ENCODE measurements around the gene IGF1.
A peak's percentile ranks its signal among the peaks of the same experiment; 100 is the strongest.

IGF1 gene

GRCh38 chr12:102507301-102507700 is 26.9 kb upstream of the IGF1 start:
- H3K9me3 Mint-ChIP-seq (ENCODE audit: low read depth) = peaks cover 4% of the 10 kb centered on the region
- H3K27me3 Mint-ChIP-seq = no peaks in the 10 kb centered on the region
- no peaks in the 10 kb centered on the region for H3K36me3 Mint-ChIP-seq
- no peak overlapping the region for H3K4me3 Mint-ChIP-seq
- H3K4me1 Mint-ChIP-seq (ENCODE audit: low read depth) = no peaks in the 10 kb centered on the region
- no peak overlapping the region for H3K27ac Mint-ChIP-seq

- H3K4me1 Mint-ChIP-seq (ENCODE audit: low read depth) = no peaks in the 10 kb centered on the region
- H3K27me3 Mint-ChIP-seq = peaks cover 4% of the 10 kb centered on the region
- H3K4me3 Mint-ChIP-seq = no peak overlapping the region
- H3K36me3 Mint-ChIP-seq = no peaks in the 10 kb centered on the region
- H3K9me3 Mint-ChIP-seq (ENCODE audit: low read depth) = peaks cover 4% of the 10 kb centered on the region
- H3K27ac Mint-ChIP-seq = no peak overlapping the region
Measured at GRCh38 chr12:102504871-102505270, 24.5 kb upstream of the IGF1 start.

GRCh38 chr12:102504280-102504679 is 23.9 kb upstream of the IGF1 start:
- no peak overlapping the region for H3K4me3 Mint-ChIP-seq
- no peak overlapping the region for H3K27ac Mint-ChIP-seq
- peaks cover 4% of the 10 kb centered on the region for H3K9me3 Mint-ChIP-seq (ENCODE audit: low read depth)
- H3K27me3 Mint-ChIP-seq = peaks cover 4% of the 10 kb centered on the region
- no peaks in the 10 kb centered on the region for H3K4me1 Mint-ChIP-seq (ENCODE audit: low read depth)
- H3K36me3 Mint-ChIP-seq = no peaks in the 10 kb centered on the region

GRCh38 chr12:102503831-102504230 is 23.5 kb upstream of the IGF1 start:
- Mint-ChIP-seq H3K27ac (no peak overlapping the region), H3K4me3 (no peak overlapping the region), H3K9me3 (ENCODE audit: low read depth) (peaks cover 4% of the 10 kb centered on the region), H3K27me3 (peaks cover 4% of the 10 kb centered on the region), H3K4me1 (ENCODE audit: low read depth) (no peaks in the 10 kb centered on the region), H3K36me3 (no peaks in the 10 kb centered on the region)

- Mint-ChIP-seq H3K36me3 (no peaks in the 10 kb centered on the region), H3K27ac (no peak overlapping the region), H3K27me3 (peaks cover 4% of the 10 kb centered on the region)
Measured at GRCh38 chr12:102503056-102503681, 22.8 kb upstream of the IGF1 start.

GRCh38 chr12:102501773-102502172 is 21.4 kb upstream of the IGF1 start:
- H3K27ac Mint-ChIP-seq = no peak overlapping the region
- H3K27me3 Mint-ChIP-seq = peaks cover 4% of the 10 kb centered on the region
- no peak overlapping the region for H3K4me3 Mint-ChIP-seq
- H3K36me3 Mint-ChIP-seq = no peaks in the 10 kb centered on the region
- H3K9me3 Mint-ChIP-seq (ENCODE audit: low read depth) = peaks cover 2% of the 10 kb centered on the region
- H3K4me1 Mint-ChIP-seq (ENCODE audit: low read depth) = no peaks in the 10 kb centered on the region

More at GRCh38 chr12:102503056-102503681, 22.8 kb upstream of the IGF1 start:
- peaks cover 4% of the 10 kb centered on the region for H3K9me3 Mint-ChIP-seq (ENCODE audit: low read depth)
- no peaks in the 10 kb centered on the region for H3K4me1 Mint-ChIP-seq (ENCODE audit: low read depth)
- H3K4me3 Mint-ChIP-seq = no peak overlapping the region

- no peaks in the 10 kb centered on the region for H3K4me1 Mint-ChIP-seq (ENCODE audit: low read depth)
- H3K4me3 Mint-ChIP-seq = no peak overlapping the region
- no peak overlapping the region for H3K27ac Mint-ChIP-seq
- no peaks in the 10 kb centered on the region for H3K9me3 Mint-ChIP-seq (ENCODE audit: low read depth)
- peaks cover 11% of the 10 kb centered on the region for H3K27me3 Mint-ChIP-seq
- H3K36me3 Mint-ChIP-seq = no peaks in the 10 kb centered on the region
Measured at GRCh38 chr12:102498471-102498870, 18.1 kb upstream of the IGF1 start.

GRCh38 chr12:102497743-102498142 is 17.4 kb upstream of the IGF1 start:
- peaks cover 6% of the 10 kb centered on the region for H3K9me3 Mint-ChIP-seq (ENCODE audit: low read depth)
- no peak overlapping the region for H3K27ac Mint-ChIP-seq
- no peaks in the 10 kb centered on the region for H3K4me1 Mint-ChIP-seq (ENCODE audit: low read depth)
- H3K36me3 Mint-ChIP-seq = no peaks in the 10 kb centered on the region
- no peak overlapping the region for H3K4me3 Mint-ChIP-seq
- H3K27me3 Mint-ChIP-seq = peaks cover 17% of the 10 kb centered on the region

GRCh38 chr12:102496591-102496990 is 16.2 kb upstream of the IGF1 start:
- Mint-ChIP-seq H3K4me1 (ENCODE audit: low read depth) (no peaks in the 10 kb centered on the region), H3K27ac (no peak overlapping the region), H3K36me3 (no peaks in the 10 kb centered on the region), H3K4me3 (no peak overlapping the region), H3K27me3 (peaks cover 20% of the 10 kb centered on the region), H3K9me3 (ENCODE audit: low read depth) (peaks cover 6% of the 10 kb centered on the region)

GRCh38 chr12:102487226-102487625 is 6.9 kb upstream of the IGF1 start:
- Mint-ChIP-seq H3K4me3 (no peak overlapping the region), H3K9me3 (ENCODE audit: low read depth) (no peaks in the 10 kb centered on the region), H3K4me1 (ENCODE audit: low read depth) (peaks cover 24% of the 10 kb centered on the region), H3K36me3 (peaks cover 2% of the 10 kb centered on the region), H3K27ac (no peak overlapping the region), H3K27me3 (peaks cover 4% of the 10 kb centered on the region)

- no peaks in the 10 kb centered on the region for H3K27me3 Mint-ChIP-seq
- H3K36me3 Mint-ChIP-seq = peaks cover 2% of the 10 kb centered on the region
- H3K4me3 Mint-ChIP-seq = no peak overlapping the region
- no peak overlapping the region for H3K27ac Mint-ChIP-seq
- no peaks in the 10 kb centered on the region for H3K9me3 Mint-ChIP-seq (ENCODE audit: low read depth)
- peaks cover 27% of the 10 kb centered on the region for H3K4me1 Mint-ChIP-seq (ENCODE audit: low read depth)
Measured at GRCh38 chr12:102486153-102486552, 5.8 kb upstream of the IGF1 start.

- Mint-ChIP-seq H3K4me3 (peak overlapping the region; percentile 72), H3K27me3 (no peaks in the 10 kb centered on the region)
Measured at GRCh38 chr12:102484428-102484958, 4.1 kb upstream of the IGF1 start.

GRCh38 chr12:102484017-102484416 is 3.7 kb upstream of the IGF1 start:
- Mint-ChIP-seq H3K27me3 (no peaks in the 10 kb centered on the region), H3K4me3 (peak overlapping the region; percentile 72), H3K36me3 (no peaks in the 10 kb centered on the region), H3K4me1 (ENCODE audit: low read depth) (peaks cover 27% of the 10 kb centered on the region), H3K27ac (peak overlapping the region; percentile 94), H3K9me3 (ENCODE audit: low read depth) (no peaks in the 10 kb centered on the region)

More at GRCh38 chr12:102484428-102484958, 4.1 kb upstream of the IGF1 start:
- Mint-ChIP-seq H3K9me3 (ENCODE audit: low read depth) (no peaks in the 10 kb centered on the region), H3K4me1 (ENCODE audit: low read depth) (peaks cover 27% of the 10 kb centered on the region), H3K36me3 (no peaks in the 10 kb centered on the region), H3K27ac (peak overlapping the region; percentile 94)

GRCh38 chr12:102483466-102483865 is 3.1 kb upstream of the IGF1 start:
- Mint-ChIP-seq H3K27ac (peak overlapping the region; percentile 94), H3K36me3 (no peaks in the 10 kb centered on the region), H3K4me1 (ENCODE audit: low read depth) (peaks cover 27% of the 10 kb centered on the region), H3K9me3 (ENCODE audit: low read depth) (no peaks in the 10 kb centered on the region), H3K4me3 (peak overlapping the region; percentile 72), H3K27me3 (no peaks in the 10 kb centered on the region)

GRCh38 chr12:102481705-102482425 is 1.5 kb upstream of the IGF1 start:
- H3K4me1 Mint-ChIP-seq (ENCODE audit: low read depth) = peaks cover 30% of the 10 kb centered on the region
- H3K9me3 Mint-ChIP-seq (ENCODE audit: low read depth) = no peaks in the 10 kb centered on the region
- H3K27me3 Mint-ChIP-seq = no peaks in the 10 kb centered on the region
- H3K27ac Mint-ChIP-seq = peak overlapping the region; percentile 59
- no peak overlapping the region for H3K4me3 Mint-ChIP-seq
- H3K36me3 Mint-ChIP-seq = no peaks in the 10 kb centered on the region

Data from activated naive CD8-positive, alpha-beta T cell (primary cell).